Kidney (tissue), 14 donors: ENCODE results near the gene GPC2. TPM values are rescaled to one million over a fixed set of nuclear protein-coding genes. Genes with fewer than 3 reads are reported as not detected.

ENCODE experiments used
- DNase-seq, 5 donors: peaks; one replicate each; pipeline ENCODE4 v3.0.0-alpha.2; 2013 to 2020
- FAIRE-seq: peaks from 2 replicates; lab custom pipeline; 2012; peaks lifted over from hg19 to GRCh38; lab: Jason Lieb, UNC
- H3K27ac ChIP-seq, 2 donors: one replicate each; pipeline ENCODE4 v1.7.0; 2013; ENCODE audit warnings: low read depth in 2 of 2, low read length in 2 of 2, inconsistent platforms in 1 of 2
- H3K27me3 ChIP-seq: one replicate; pipeline ENCODE4 v1.7.1; 2013; ENCODE audit warnings: low read length, inconsistent platforms; ENCODE audit not compliant: control insufficient read depth, insufficient read depth
- H3K36me3 ChIP-seq, 3 donors: one replicate each; pipeline versions ENCODE4 v1.7.0 to v1.7.1; 2013; ENCODE audit warnings: low read length in 3 of 3, control low read depth in 1 of 3, inconsistent platforms in 1 of 3; ENCODE audit not compliant: insufficient read depth in 3 of 3, control insufficient read depth in 2 of 3
- H3K4me1 ChIP-seq, 3 donors: one replicate each; pipeline versions ENCODE4 v1.7.0 to v1.7.1; 2013; ENCODE audit warnings: low read length in 3 of 3, inconsistent platforms in 1 of 3, low read depth in 1 of 3; ENCODE audit not compliant: control insufficient read depth in 2 of 3, insufficient read depth in 2 of 3
- H3K4me3 ChIP-seq, 3 donors: one replicate each; pipeline versions ENCODE4 v1.7.0 to v1.8.1; 2013; ENCODE audit warnings: low read length in 3 of 3, control low read depth in 1 of 3, inconsistent platforms in 1 of 3
- H3K9ac ChIP-seq, 3 donors: one replicate each; pipeline versions ENCODE4 v1.7.0 to v1.7.1; 2013; ENCODE audit warnings: low read length in 3 of 3, control low read depth in 1 of 3, inconsistent platforms in 1 of 3
- H3K9me3 ChIP-seq, 3 donors: one replicate each; pipeline versions ENCODE4 v1.7.0 to v1.7.1; 2013; ENCODE audit warnings: low read length in 3 of 3, control low read depth in 1 of 3, inconsistent platforms in 1 of 3; ENCODE audit not compliant: control insufficient read depth in 2 of 3, insufficient read depth in 1 of 3
- CTCF ChIP-seq: IDR thresholded peaks from 3 replicates; pipeline ENCODE4 v1.5.1; 2012; ENCODE audit warnings: mild to moderate bottlenecking, moderate library complexity, borderline replicate concordance; ENCODE audit not compliant: insufficient read depth; ENCODE audit errors: extremely low read depth
- intact Hi-C: fragments of 100-400 bp; cut with DNase I; formaldehyde crosslinking; loops from one replicate; pipeline ENCODE4 v1.11.1; 2022
- microRNA-seq: library from miRNA; unstranded; fragments of <30 nt; microRNA quantifications from one replicate; pipeline ENCODE4 v1.2.0, GENCODE V29; 2020
- polyA plus RNA-seq: library from polyadenylated mRNA; stranded (reverse); fragments of 350-450 nt; fragmentation: Illumina TruSeq; extraction: RNeasy Lipid Tissue Mini Kit (QIAGEN cat#74804); gene quantifications from one replicate; pipeline ENCODE4 v1.2.3, GENCODE V29; 2014; ENCODE audit warnings: low read depth, low replicate concordance; ENCODE audit not compliant: insufficient read depth
- total RNA-seq: library from RNA; stranded (reverse); fragmentation: NEBNext Ultra II Directional; extraction: Animal tissue kit (Norgen Biotek cat#: 25700); gene quantifications from one replicate; pipeline ENCODE4 v1.2.1, GENCODE V29; 2021
- donor health status: control.
- donor health status: control.
- donor health status: control.
- donor health status: control.
- donor health status: control.
- donor health status: DM: yes; HTN: yes; CAD: no.
- donor health status: Normal renal cell carcinoma (clear cell type).

Gene GPC2
- total and polyA plus RNA-seq, 2 donors from 2014 or later: 0.73 to 1.8 TPM

GRCh38 chr7:100122067-100122466 is 55.1 kb downstream of the GPC2 start:
- DNase-seq (peak in 1 of 5 donors; percentile 47), FAIRE-seq (no peak)
- Histone ChIP-seq H3K4me1 (peaks cover 0 to 16% (median 16%) of the 10 kb centered on the region in 3 donors), H3K9ac (no peak overlapping the region), H3K36me3 (no peaks in the 10 kb centered on the region), H3K27me3 (no peaks in the 10 kb centered on the region), H3K9me3 (no peaks in the 10 kb centered on the region), H3K4me3 (no peak overlapping the region), H3K27ac (no peak overlapping the region)
- TF ChIP-seq CTCF: no peak
- intact Hi-C loops: no loop called here

- no peak for TF ChIP-seq CTCF
- no peaks in the 10 kb centered on the region for H3K36me3 ChIP-seq
- no peak for FAIRE-seq
- no peaks in the 10 kb centered on the region for H3K27me3 ChIP-seq
- peak in 1 of 5 donors; percentile 43 for DNase-seq
- peak overlapping the region in 1 of 3 donors; percentile 34 for H3K9ac ChIP-seq
- no peaks in the 10 kb centered on the region for H3K9me3 ChIP-seq
- intact Hi-C loops: no loop called here
- H3K4me1 ChIP-seq: peaks cover 0 to 16% (median 16%) of the 10 kb centered on the region in 3 donors
- peak overlapping the region in 2 of 3 donors; percentile 26 to 72 for H3K4me3 ChIP-seq
- H3K27ac ChIP-seq: no peak overlapping the region
These were observed 56.5 kb downstream of the GPC2 start for GRCh38 chr7:100120733-100121036.

GRCh38 chr7:100119970-100120732 is 57.0 kb downstream of the GPC2 start:
- intact Hi-C loops: no loop called here
- DNase-seq (peak in 3 of 5 donors; percentile 64 to 83 (median 80)), FAIRE-seq (no peak)
- Histone ChIP-seq H3K9ac (peak overlapping the region in 2 of 3 donors; percentile 34 to 72), H3K36me3 (no peaks in the 10 kb centered on the region), H3K9me3 (no peaks in the 10 kb centered on the region), H3K27ac (peak overlapping the region in 1 of 2 donors; percentile 0), H3K27me3 (no peaks in the 10 kb centered on the region), H3K4me1 (peaks cover 0 to 16% (median 16%) of the 10 kb centered on the region in 3 donors), H3K4me3 (peak overlapping the region; percentile 70 to 85 (median 72))
- TF ChIP-seq CTCF: no peak

Small RNA genes lying within 50 kb of the gene (microRNA-seq; reads per million reads assigned to microRNA genes)
- not detected for gene MIR4658

Other genes starting within 250 kb of the GPC2 start
- not detected for gene GJC3, start 247.8 kb downstream of the GPC2 start, total RNA-seq
- 0.73 TPM for gene GJC3, start 247.8 kb downstream of the GPC2 start, polyA plus RNA-seq
- 10.0 TPM for gene AZGP1, start 201.3 kb downstream of the GPC2 start, total RNA-seq
- gene AZGP1, start 201.3 kb downstream of the GPC2 start, polyA plus RNA-seq: 198 TPM
- gene ZKSCAN1, start 161.8 kb downstream of the GPC2 start, total RNA-seq: 76.6 TPM
- gene ZKSCAN1, start 161.8 kb downstream of the GPC2 start, polyA plus RNA-seq: 7.7 TPM
- 12.4 TPM for gene ZSCAN21, start 127.6 kb downstream of the GPC2 start, total RNA-seq
- gene ZSCAN21, start 127.6 kb downstream of the GPC2 start, polyA plus RNA-seq: 10.8 TPM
- gene ZNF3, start 95.7 kb downstream of the GPC2 start, total RNA-seq: 30.8 TPM
- 15.8 TPM for gene ZNF3, start 95.7 kb downstream of the GPC2 start, polyA plus RNA-seq
- 89.1 TPM for gene COPS6, start 88.4 kb downstream of the GPC2 start, total RNA-seq
- gene COPS6, start 88.4 kb downstream of the GPC2 start, polyA plus RNA-seq: 166 TPM
- 47.2 TPM for gene MCM7, start 76.0 kb downstream of the GPC2 start, total RNA-seq
- 21.0 TPM for gene MCM7, start 76.0 kb downstream of the GPC2 start, polyA plus RNA-seq
- 22.8 TPM for gene AP4M1, start 75.7 kb downstream of the GPC2 start, total RNA-seq
- gene AP4M1, start 75.7 kb downstream of the GPC2 start, polyA plus RNA-seq: 16.4 TPM
- gene TAF6, start 58.0 kb downstream of the GPC2 start, total RNA-seq: 62.7 TPM
- gene TAF6, start 58.0 kb downstream of the GPC2 start, polyA plus RNA-seq: 41.3 TPM
- gene CNPY4, start 57.7 kb downstream of the GPC2 start, total RNA-seq: 11.6 TPM
- 22.0 TPM for gene CNPY4, start 57.7 kb downstream of the GPC2 start, polyA plus RNA-seq
- gene MBLAC1, start 50.4 kb downstream of the GPC2 start, total RNA-seq: 2.4 TPM
- 3.7 TPM for gene MBLAC1, start 50.4 kb downstream of the GPC2 start, polyA plus RNA-seq
- 122 TPM for gene LAMTOR4, start 28.5 kb downstream of the GPC2 start, total RNA-seq
- gene LAMTOR4, start 28.5 kb downstream of the GPC2 start, polyA plus RNA-seq: 470 TPM
- 27.1 TPM for gene TRAPPC14, start 18.7 kb downstream of the GPC2 start, total RNA-seq
- gene TRAPPC14, start 18.7 kb downstream of the GPC2 start, polyA plus RNA-seq: 14.8 TPM
- 3.2 TPM for gene GAL3ST4, start 8.8 kb downstream of the GPC2 start, total RNA-seq
- 1.2 TPM for gene GAL3ST4, start 8.8 kb downstream of the GPC2 start, polyA plus RNA-seq
- gene STAG3, start 537 bp upstream of the GPC2 start, total RNA-seq: 3.7 TPM
- gene STAG3, start 537 bp upstream of the GPC2 start, polyA plus RNA-seq: 3.4 TPM
- 3.2 TPM for gene PVRIG, start 42.6 kb upstream of the GPC2 start, total RNA-seq
- gene PVRIG, start 42.6 kb upstream of the GPC2 start, polyA plus RNA-seq: not detected
- gene SPDYE3, start 130.3 kb upstream of the GPC2 start, total RNA-seq: not detected
- not detected for gene SPDYE3, start 130.3 kb upstream of the GPC2 start, polyA plus RNA-seq
- gene PILRB, start 180.7 kb upstream of the GPC2 start, total RNA-seq: 76.4 TPM
- 45.0 TPM for gene PILRB, start 180.7 kb upstream of the GPC2 start, polyA plus RNA-seq
- gene PILRA, start 196.1 kb upstream of the GPC2 start, total RNA-seq: 18.8 TPM
- 15.4 TPM for gene PILRA, start 196.1 kb upstream of the GPC2 start, polyA plus RNA-seq